ENCODE data around the gene RHEB.

RHEB gene

DNA sequence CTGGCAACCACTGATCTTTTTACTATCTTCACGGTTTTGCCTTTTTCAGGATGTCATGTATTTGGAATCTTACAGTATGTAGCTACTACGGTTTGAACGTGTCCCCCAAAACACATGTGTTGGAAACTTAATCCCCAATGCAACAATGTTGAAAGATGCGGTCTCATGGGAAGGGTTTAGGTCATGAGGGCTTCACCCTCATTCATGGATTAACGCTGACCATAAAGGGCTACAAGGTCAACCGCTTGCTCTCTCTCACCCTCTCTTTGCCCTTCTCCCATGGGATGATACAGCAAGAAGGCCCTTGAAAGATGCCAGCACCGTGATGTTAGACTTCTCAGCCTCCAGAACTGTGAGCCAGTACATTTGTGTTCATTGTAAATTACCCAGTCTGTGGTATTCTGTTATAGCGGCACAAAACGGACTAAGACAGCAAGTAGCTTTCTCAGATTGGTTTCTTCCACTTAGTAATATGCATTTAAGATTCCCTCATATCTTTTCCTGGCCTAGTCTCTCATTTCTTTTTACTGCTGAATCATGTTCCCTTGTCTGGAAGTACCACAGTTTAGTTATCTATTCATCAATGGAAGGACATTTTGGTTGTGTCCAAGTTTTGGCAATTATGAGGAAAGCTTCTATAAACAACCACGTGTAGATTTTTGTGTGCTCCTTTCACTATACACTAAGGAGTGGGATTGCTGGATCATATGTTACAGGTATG lies 76.8 kb downstream of the RHEB start:
- TF ChIP-seq, protein P1, sequence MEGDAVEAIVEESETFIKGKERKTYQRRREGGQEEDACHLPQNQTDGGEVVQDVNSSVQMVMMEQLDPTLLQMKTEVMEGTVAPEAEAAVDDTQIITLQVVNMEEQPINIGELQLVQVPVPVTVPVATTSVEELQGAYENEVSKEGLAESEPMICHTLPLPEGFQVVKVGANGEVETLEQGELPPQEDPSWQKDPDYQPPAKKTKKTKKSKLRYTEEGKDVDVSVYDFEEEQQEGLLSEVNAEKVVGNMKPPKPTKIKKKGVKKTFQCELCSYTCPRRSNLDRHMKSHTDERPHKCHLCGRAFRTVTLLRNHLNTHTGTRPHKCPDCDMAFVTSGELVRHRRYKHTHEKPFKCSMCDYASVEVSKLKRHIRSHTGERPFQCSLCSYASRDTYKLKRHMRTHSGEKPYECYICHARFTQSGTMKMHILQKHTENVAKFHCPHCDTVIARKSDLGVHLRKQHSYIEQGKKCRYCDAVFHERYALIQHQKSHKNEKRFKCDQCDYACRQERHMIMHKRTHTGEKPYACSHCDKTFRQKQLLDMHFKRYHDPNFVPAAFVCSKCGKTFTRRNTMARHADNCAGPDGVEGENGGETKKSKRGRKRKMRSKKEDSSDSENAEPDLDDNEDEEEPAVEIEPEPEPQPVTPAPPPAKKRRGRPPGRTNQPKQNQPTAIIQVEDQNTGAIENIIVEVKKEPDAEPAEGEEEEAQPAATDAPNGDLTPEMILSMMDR (IDR thresholded peaks at IDR 0.05; ENCODE audit: borderline replicate concordance, insufficient read depth, low read depth, low read length) = no peak
- no peak overlapping the region for H3K4me3 ChIP-seq (ENCODE audit: low read depth, low read length)

GRCh38 chr7:151440799-151441445 lies 78.8 kb downstream of the RHEB start:
- TF ChIP-seq, protein P1 (IDR thresholded peaks at IDR 0.05; ENCODE audit: borderline replicate concordance, insufficient read depth, low read depth, low read length) = no peak
- no peak overlapping the region for H3K4me3 ChIP-seq (ENCODE audit: low read depth, low read length)

- TF ChIP-seq, protein P1 (IDR thresholded peaks at IDR 0.05; ENCODE audit: borderline replicate concordance, insufficient read depth, low read depth, low read length) = no peak
- H3K4me3 ChIP-seq (ENCODE audit: low read depth, low read length) = no peak within 1 kb of the TSS
Observed at GRCh38 chr7:151439855-151440798, 79.6 kb downstream of the RHEB start, which contains the start of gene CRYGN. TSS of gene CRYGN (minus strand) at chr7:151440141. CDS start at chr7:151439917, 224 bp downstream.

DNA sequence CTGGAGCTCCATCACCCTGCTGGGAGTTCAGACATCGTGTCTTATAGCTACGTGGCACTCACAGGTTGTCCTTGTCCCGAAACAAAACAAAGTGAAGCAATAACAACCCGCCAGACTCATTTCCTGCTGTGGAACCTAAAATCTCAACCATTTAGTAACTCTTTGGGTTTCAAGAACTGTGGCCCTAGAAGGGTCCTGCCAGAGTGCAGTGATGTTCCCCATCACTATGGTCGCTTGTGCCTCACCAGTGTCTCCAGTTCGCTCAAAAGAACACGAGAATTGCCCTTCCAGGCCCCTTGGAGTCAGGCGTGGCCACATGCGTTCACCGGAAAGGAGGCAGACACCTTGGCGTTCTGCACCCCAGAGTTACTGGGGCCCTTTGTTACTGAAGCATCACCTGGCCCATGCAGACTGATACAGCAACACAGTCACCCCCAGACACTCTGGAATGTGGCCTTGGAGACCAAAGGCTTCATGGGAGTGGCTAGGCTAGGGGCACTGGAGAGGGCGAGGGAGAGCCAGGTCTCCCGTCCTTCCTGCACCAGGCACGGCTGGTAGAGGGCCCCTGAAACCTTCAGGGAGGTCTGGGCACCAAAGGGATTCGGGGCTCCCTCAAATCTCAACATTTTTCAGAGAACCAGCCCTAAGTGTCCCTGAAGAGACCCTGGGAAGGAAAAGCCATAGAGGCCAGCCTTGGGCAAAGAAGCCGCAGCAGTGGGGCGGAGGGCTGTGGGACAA lies 80.7 kb downstream of the RHEB start:
- no peak overlapping the region for H3K4me3 ChIP-seq (ENCODE audit: low read depth, low read length)

GRCh38 chr7:151437866-151438516 lies 81.7 kb downstream of the RHEB start:
- TF ChIP-seq, protein P1 (IDR thresholded peaks at IDR 0.05; ENCODE audit: borderline replicate concordance, insufficient read depth, low read depth, low read length) = no peak
- no peak overlapping the region for H3K4me3 ChIP-seq (ENCODE audit: low read depth, low read length)

More for the DNA sequence above, 80.7 kb downstream of the RHEB start:
- TF ChIP-seq, protein P1 (IDR thresholded peaks at IDR 0.05; ENCODE audit: borderline replicate concordance, insufficient read depth, low read depth, low read length) = no peak

GRCh38 chr7:151437159-151437553 lies 82.5 kb downstream of the RHEB start:
- TF ChIP-seq, protein P1 (IDR thresholded peaks at IDR 0.05; ENCODE audit: borderline replicate concordance, insufficient read depth, low read depth, low read length) = no peak
- H3K4me3 ChIP-seq (ENCODE audit: low read depth, low read length) = no peak overlapping the region
